CD4-positive, alpha-beta T cell (primary cell): ENCODE data around the gene FOXR1. TPM values are rescaled to one million over a fixed set of nuclear protein-coding genes. Genes with fewer than 3 reads are reported as not detected.
A peak's percentile ranks its signal among the peaks of the same experiment; 100 is the strongest.

Source experiments
- ATAC-seq: fragments of 200-7000 bp; cut with Tn5 transposase; one replicate; pipeline ENCODE4 v1.10.0; 2022; ENCODE audit warnings: mild to moderate bottlenecking; ENCODE audit not compliant: poor library complexity
- CTCF ChIA-PET: fragments of 350-600 bp; sonication (Branson Sonifier 250); formaldehyde crosslinking; loops from one replicate; lab custom pipeline; 2021; ENCODE audit warnings: antibody characterized with exemption, inconsistent platforms; lab: Charles Lee
- POLR2A ChIA-PET: fragments of 350-600 bp; sonication (Branson Sonifier 250); formaldehyde crosslinking; loops from one replicate; lab custom pipeline; 2021; ENCODE audit warnings: antibody characterized with exemption, inconsistent platforms; lab: Charles Lee
- DNase-seq, 14 experiments: peaks; one replicate each; pipeline ENCODE4 v3.0.0-alpha.2; 2013 to 2020; ENCODE audit warnings: mixed read lengths in 2 of 14
- H3K27ac ChIP-seq, 2 donors: one replicate each; pipeline versions ENCODE4 v1.5.1 to v1.7.0; 2013; ENCODE audit warnings: low read length in 2 of 2, low read depth in 1 of 2, mild to moderate bottlenecking in 1 of 2
- H3K27me3 ChIP-seq, 2 experiments: 1 replicate in 1 of 2; 2 replicates in 1 of 2; pipeline versions ENCODE4 v1.6.1 to v1.7.0; 2013; ENCODE audit warnings: low read length in 2 of 2, control low read depth in 1 of 2, mild to moderate bottlenecking in 1 of 2, moderate library complexity in 1 of 2; ENCODE audit not compliant: insufficient read depth in 2 of 2, control insufficient read depth in 1 of 2
- H3K36me3 ChIP-seq: one replicate; pipeline ENCODE4 v1.6.1; 2013; ENCODE audit warnings: low read length, control low read depth; ENCODE audit not compliant: insufficient read depth
- H3K4me1 ChIP-seq: one replicate; pipeline ENCODE4 v1.6.1; 2013; ENCODE audit warnings: low read length, control low read depth; ENCODE audit not compliant: insufficient read depth
- H3K4me3 ChIP-seq: one replicate; pipeline ENCODE4 v1.5.1; 2013; ENCODE audit warnings: mild to moderate bottlenecking, low read length, moderate library complexity
- H3K9me3 ChIP-seq, 2 experiments: 1 replicate in 1 of 2; 2 replicates in 1 of 2; pipeline versions ENCODE4 v1.6.1 to v1.7.0; 2013; ENCODE audit warnings: low read length in 2 of 2, mild to moderate bottlenecking in 2 of 2, control low read depth in 1 of 2, moderate library complexity in 1 of 2; ENCODE audit not compliant: control insufficient read depth in 1 of 2, insufficient read depth in 1 of 2
- H3K27ac Mint-ChIP-seq: one replicate; pipeline ENCODE4 v1.8.0; 2020; ENCODE audit warnings: mixed read lengths
- H3K27me3 Mint-ChIP-seq: one replicate; pipeline ENCODE4 v1.8.0; 2021; ENCODE audit warnings: mixed read lengths
- H3K36me3 Mint-ChIP-seq: one replicate; pipeline ENCODE4 v1.8.0; 2021; ENCODE audit warnings: low read depth, mixed read lengths
- H3K4me1 Mint-ChIP-seq: one replicate; pipeline ENCODE4 v1.8.0; 2021; ENCODE audit warnings: low read depth, mixed read lengths
- H3K4me3 Mint-ChIP-seq: one replicate; pipeline ENCODE4 v1.8.0; 2020; ENCODE audit warnings: mild to moderate bottlenecking, mixed read lengths
- H3K9me3 Mint-ChIP-seq: one replicate; pipeline ENCODE4 v1.8.0; 2020; ENCODE audit warnings: mixed read lengths
- intact Hi-C, 2 experiments: fragments of 100-400 bp; cut with DNase I in 1 of 2; cut with micrococcal nuclease in 1 of 2; formaldehyde crosslinking; loops; one replicate each; pipeline versions ENCODE4 v1.15.1 to v1.9.0; 2023 to 2025; cut with DNase I, micrococcal nuclease
- total RNA-seq, 174 experiments: library from RNA in 2 of 174; stranded (reverse) in 2 of 174; gene quantifications; one replicate each; pipeline ENCODE4 v1.2.3 and lab custom pipeline; 2021 to 2026
- TF ChIP-seq, protein P1 (sequence below): fragments of 200-600 bp; IDR thresholded peaks from one replicate; pipeline ENCODE4 v1.8.0; 2022; ENCODE audit warnings: antibody characterized with exemption, mild to moderate bottlenecking

The FOXR1 gene
- total RNA-seq, 2 experiments from 2014 or later, result not detected

DNA sequence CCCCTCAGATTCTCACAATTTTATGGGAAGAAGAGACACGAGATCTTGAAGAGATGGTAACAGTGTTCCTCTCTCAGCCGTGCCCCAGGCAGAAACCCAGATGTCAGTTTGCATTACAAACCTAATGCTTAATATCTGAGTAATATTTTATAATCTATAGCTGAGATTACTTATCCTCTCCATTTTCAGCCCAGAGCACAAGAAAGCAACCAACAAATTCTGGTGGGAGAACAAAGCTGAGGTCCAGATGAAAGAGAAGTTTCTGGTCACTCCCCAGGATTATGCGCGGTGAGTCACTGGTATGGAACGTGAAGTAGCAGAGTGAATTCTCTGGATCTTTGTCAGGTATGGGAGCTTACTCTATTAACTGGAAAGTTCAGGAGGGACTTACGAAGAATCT, 27.3 kb downstream of the FOXR1 start:
- Mint-ChIP-seq H3K27ac (peak overlapping the region; percentile 90), H3K36me3 (peaks cover 64% of the 10 kb centered on the region), H3K27me3 (no peaks in the 10 kb centered on the region), H3K4me3 (peak overlapping the region; percentile 98), H3K9me3 (no peaks in the 10 kb centered on the region), H3K4me1 (peaks cover 46% of the 10 kb centered on the region)
- H3K27ac ChIP-seq, result peak overlapping the region; percentile 74 to 78
- ATAC-seq (no peak), DNase-seq (no peak)
- intact Hi-C loops, result loop anchor here (1.0 to 5.0 kb wide), 3 partner anchors 19 to 67 kb away; partner anchors contain the start of genes RPS25 (in 2 of the 2), TRAPPC4 (in 2 of the 2) and SLC37A4 (in 1 of the 2)
- TF ChIP-seq, protein P1, sequence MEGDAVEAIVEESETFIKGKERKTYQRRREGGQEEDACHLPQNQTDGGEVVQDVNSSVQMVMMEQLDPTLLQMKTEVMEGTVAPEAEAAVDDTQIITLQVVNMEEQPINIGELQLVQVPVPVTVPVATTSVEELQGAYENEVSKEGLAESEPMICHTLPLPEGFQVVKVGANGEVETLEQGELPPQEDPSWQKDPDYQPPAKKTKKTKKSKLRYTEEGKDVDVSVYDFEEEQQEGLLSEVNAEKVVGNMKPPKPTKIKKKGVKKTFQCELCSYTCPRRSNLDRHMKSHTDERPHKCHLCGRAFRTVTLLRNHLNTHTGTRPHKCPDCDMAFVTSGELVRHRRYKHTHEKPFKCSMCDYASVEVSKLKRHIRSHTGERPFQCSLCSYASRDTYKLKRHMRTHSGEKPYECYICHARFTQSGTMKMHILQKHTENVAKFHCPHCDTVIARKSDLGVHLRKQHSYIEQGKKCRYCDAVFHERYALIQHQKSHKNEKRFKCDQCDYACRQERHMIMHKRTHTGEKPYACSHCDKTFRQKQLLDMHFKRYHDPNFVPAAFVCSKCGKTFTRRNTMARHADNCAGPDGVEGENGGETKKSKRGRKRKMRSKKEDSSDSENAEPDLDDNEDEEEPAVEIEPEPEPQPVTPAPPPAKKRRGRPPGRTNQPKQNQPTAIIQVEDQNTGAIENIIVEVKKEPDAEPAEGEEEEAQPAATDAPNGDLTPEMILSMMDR, result no peak
- no peaks in the 10 kb centered on the region for H3K9me3 ChIP-seq
- peaks cover 33% of the 10 kb centered on the region for H3K36me3 ChIP-seq
- POLR2A ChIA-PET, result interaction anchor here (0.5 to 5.9 kb wide), 4 partner anchors 19 to 236 kb away, joined by 3 to 74 read pairs (median 8); partner anchors contain the start of genes RPS25, TRAPPC4 and VPS11
- CTCF ChIA-PET, result no interaction called here
- H3K4me1 ChIP-seq, result peaks cover 31% of the 10 kb centered on the region
- no peaks in the 10 kb centered on the region for H3K27me3 ChIP-seq
- peak overlapping the region; percentile 74 for H3K4me3 ChIP-seq

DNA sequence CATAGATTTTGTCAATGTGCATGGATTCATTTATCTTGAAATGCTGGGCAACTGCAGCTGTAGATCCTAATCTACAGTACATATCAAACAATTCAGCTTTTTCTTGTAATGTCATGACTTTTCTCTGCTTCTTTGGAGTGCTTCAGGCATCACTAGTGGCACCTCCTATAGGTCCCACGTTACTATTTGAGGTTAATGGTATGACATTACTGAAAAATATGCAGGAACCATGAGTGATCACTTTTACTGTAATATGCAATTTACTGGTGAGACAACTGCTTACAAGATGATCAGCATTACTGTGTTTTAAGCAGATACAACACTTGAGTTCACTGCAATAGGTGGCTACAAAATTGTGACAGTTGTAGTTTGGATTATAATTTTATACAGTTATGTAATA, 29.3 kb downstream of the FOXR1 start:
- Mint-ChIP-seq H3K36me3 (peaks cover 82% of the 10 kb centered on the region), H3K27me3 (no peaks in the 10 kb centered on the region), H3K27ac (no peak overlapping the region), H3K9me3 (no peaks in the 10 kb centered on the region), H3K4me3 (peak overlapping the region; percentile 74), H3K4me1 (peaks cover 48% of the 10 kb centered on the region)
- ATAC-seq, result no peak
- TF ChIP-seq, protein P1, result no peak
- intact Hi-C loops, result no loop called here
- H3K36me3 ChIP-seq, result peaks cover 50% of the 10 kb centered on the region
- no peak overlapping the region for H3K4me3 ChIP-seq
- H3K27me3 ChIP-seq, result no peaks in the 10 kb centered on the region
- no peak overlapping the region for H3K27ac ChIP-seq
- H3K4me1 ChIP-seq, result peaks cover 31% of the 10 kb centered on the region
- H3K9me3 ChIP-seq, result no peaks in the 10 kb centered on the region
- no peak for DNase-seq
- ChIA-PET POLR2A (interaction anchor here (5.9 kb wide), 1 partner anchor 17 kb away, joined by 74 read pairs; the partner anchor contains the start of genes RPS25 and TRAPPC4), CTCF (no interaction called here)

DNA sequence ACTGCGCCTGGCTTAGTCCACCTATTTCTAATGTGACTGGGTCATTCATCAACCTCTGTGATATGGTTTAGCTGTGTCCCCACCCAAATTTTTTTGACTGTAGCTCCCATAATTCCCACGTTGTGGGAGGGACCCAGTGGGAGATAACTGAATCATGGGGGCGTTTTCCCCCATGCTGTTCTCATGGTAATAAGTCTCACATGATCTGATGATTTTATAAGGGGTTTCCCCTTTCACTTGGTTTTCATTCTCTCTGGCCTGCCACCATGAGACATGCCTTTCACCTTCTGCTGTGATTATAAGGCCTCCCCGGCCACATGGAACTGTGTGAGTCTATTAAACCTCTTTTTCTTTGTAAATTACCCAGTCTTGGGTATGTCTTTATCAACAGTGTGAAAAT, 35.1 kb downstream of the FOXR1 start:
- H3K4me1 ChIP-seq, result no peaks in the 10 kb centered on the region
- no peaks in the 10 kb centered on the region for H3K9me3 ChIP-seq
- H3K27ac ChIP-seq, result no peak overlapping the region
- intact Hi-C loops, result no loop called here
- Mint-ChIP-seq H3K4me1 (peaks cover 3% of the 10 kb centered on the region), H3K36me3 (peaks cover 86% of the 10 kb centered on the region), H3K4me3 (no peak overlapping the region), H3K27ac (no peak overlapping the region), H3K27me3 (no peaks in the 10 kb centered on the region), H3K9me3 (no peaks in the 10 kb centered on the region)
- H3K27me3 ChIP-seq, result no peaks in the 10 kb centered on the region
- DNase-seq (no peak), ATAC-seq (no peak)
- ChIA-PET POLR2A (interaction anchor here (1.6 kb wide), 1 partner anchor 11 kb away, joined by 4 read pairs; the partner anchor contains the start of gene RPS25), CTCF (no interaction called here)
- no peak overlapping the region for H3K4me3 ChIP-seq
- peaks cover 76% of the 10 kb centered on the region for H3K36me3 ChIP-seq
- TF ChIP-seq, protein P1, result no peak
